Breast epithelium (tissue), 4 donors: ENCODE measurements around the gene ODAD3. TPM values are rescaled to one million over a fixed set of nuclear protein-coding genes. Genes with fewer than 3 reads are reported as not detected.
"Not testable (repeated sequence)": the region's sequence is repeated elsewhere in the genome, so short reads cannot be mapped to it uniquely, and the experiment has no call there.

Source experiments
- DNase-seq, 2 donors: peaks; one replicate each; pipeline ENCODE4 v3.0.0-alpha.2; 2019; ENCODE audit warnings: low spot score in 2 of 2
- H3K27ac ChIP-seq, 2 donors: fragments of 200-600 bp; sonication (generic) in 1 of 2; one replicate each; pipeline ENCODE4 v1.5.1; 2016 to 2019; ENCODE audit warnings: mild to moderate bottlenecking in 1 of 2
- H3K27me3 ChIP-seq, 2 donors: fragments of 200-600 bp; sonication (generic) in 1 of 2; one replicate each; pipeline versions ENCODE4 v1.5.1 to v1.6.0; 2017 to 2019; ENCODE audit warnings: control low read depth in 1 of 2, mild to moderate bottlenecking in 1 of 2
- H3K36me3 ChIP-seq: fragments of 200-600 bp; one replicate; pipeline ENCODE4 v1.5.1; 2019
- H3K4me1 ChIP-seq, 2 donors: fragments of 200-600 bp; sonication (generic); one replicate each; pipeline ENCODE4 v1.5.1; 2016 to 2019; ENCODE audit warnings: control low read depth in 1 of 2
- H3K4me3 ChIP-seq, 3 donors: fragments of 200-600 bp; sonication (generic); 1 replicate in 2 of 3; 2 replicates in 1 of 3; pipeline ENCODE4 v1.5.1; 2016 to 2019; ENCODE audit warnings: mild to moderate bottlenecking in 3 of 3, moderate library complexity in 2 of 3
- H3K9me3 ChIP-seq, 2 donors: fragments of 200-600 bp; sonication (generic) in 1 of 2; one replicate each; pipeline ENCODE4 v1.5.1; 2016 to 2019; ENCODE audit warnings: control low read depth in 1 of 2
- POLR2A ChIP-seq: fragments of 450-650 bp; IDR thresholded peaks from one replicate; pipeline ENCODE4 v1.6.1; 2016; ENCODE audit warnings: antibody characterized with exemption, mild to moderate bottlenecking, moderate library complexity
- POLR2AphosphoS5 ChIP-seq, 3 donors: sonication (generic); formaldehyde crosslinking; IDR thresholded peaks; one replicate each; pipeline ENCODE4 v1.6.1; 2017; ENCODE audit warnings: antibody characterized with exemption in 3 of 3
- intact Hi-C: fragments of 100-400 bp; cut with DNase I; formaldehyde crosslinking; loops from one replicate; pipeline ENCODE4 v1.15.1; 2023; ENCODE audit warnings: low total_unique reads
- total RNA-seq, 3 donors: library from RNA; depleted of rRNA; stranded (reverse); fragments of >200 nt; gene quantifications; one replicate each; pipeline ENCODE4 v1.1.0, GENCODE V29; 2016
- TF ChIP-seq, protein P1 (sequence below), 3 donors: fragments of 450-650 bp; IDR thresholded peaks; one replicate each; pipeline ENCODE4 v1.5.1; 2016 to 2017; ENCODE audit warnings: antibody characterized with exemption in 3 of 3, mild to moderate bottlenecking in 3 of 3, moderate library complexity in 3 of 3

The ODAD3 gene
- total RNA-seq, 3 donors from 2014 or later: 0.33 to 0.59 TPM; not detected in 1

DNA sequence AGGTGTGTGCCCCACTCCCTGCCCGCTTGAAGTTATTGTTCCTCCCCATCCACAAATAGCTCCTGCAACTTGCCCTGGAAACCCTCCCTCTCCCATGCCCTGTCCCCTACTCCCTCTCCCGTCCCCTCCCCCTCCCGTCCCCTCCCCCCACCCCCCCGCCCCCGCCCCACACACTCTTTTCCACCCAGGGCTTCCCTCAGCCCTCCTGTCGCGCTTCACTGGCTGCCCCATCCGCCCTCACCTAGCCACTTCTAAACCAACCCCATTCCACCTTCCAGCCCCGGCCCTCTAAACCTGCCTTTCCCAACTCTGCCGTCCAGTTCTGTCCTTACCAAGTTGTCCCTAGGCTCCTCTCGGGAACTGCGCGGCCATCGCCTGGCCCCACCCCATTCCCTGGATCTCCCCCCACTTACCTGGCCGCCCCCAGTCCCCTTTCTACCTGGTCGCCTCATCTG lies 16.8 kb downstream of the ODAD3 start:
- Histone ChIP-seq H3K27me3 (peaks cover 4 to 17% of the 10 kb centered on the region in 2 donors), H3K4me1 (no peaks in the 10 kb centered on the region), H3K9me3 (no peaks in the 10 kb centered on the region), H3K4me3 (peak overlapping the region; percentile 45 to 66 (median 51)), H3K36me3 (no peaks in the 10 kb centered on the region), H3K27ac (peak overlapping the region in 1 of 2 donors; percentile 40)
- DNase-seq: no peak
- intact Hi-C loops: no loop called here
- TF ChIP-seq, protein P1, sequence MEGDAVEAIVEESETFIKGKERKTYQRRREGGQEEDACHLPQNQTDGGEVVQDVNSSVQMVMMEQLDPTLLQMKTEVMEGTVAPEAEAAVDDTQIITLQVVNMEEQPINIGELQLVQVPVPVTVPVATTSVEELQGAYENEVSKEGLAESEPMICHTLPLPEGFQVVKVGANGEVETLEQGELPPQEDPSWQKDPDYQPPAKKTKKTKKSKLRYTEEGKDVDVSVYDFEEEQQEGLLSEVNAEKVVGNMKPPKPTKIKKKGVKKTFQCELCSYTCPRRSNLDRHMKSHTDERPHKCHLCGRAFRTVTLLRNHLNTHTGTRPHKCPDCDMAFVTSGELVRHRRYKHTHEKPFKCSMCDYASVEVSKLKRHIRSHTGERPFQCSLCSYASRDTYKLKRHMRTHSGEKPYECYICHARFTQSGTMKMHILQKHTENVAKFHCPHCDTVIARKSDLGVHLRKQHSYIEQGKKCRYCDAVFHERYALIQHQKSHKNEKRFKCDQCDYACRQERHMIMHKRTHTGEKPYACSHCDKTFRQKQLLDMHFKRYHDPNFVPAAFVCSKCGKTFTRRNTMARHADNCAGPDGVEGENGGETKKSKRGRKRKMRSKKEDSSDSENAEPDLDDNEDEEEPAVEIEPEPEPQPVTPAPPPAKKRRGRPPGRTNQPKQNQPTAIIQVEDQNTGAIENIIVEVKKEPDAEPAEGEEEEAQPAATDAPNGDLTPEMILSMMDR (IDR thresholded peaks at IDR 0.05): no peak
- TF ChIP-seq POLR2AphosphoS5 (IDR thresholded peaks at IDR 0.05) (no peak), POLR2A (no peak)

GRCh38 chr19:11416346-11417052 lies 18.4 kb downstream of the ODAD3 start:
- Histone ChIP-seq H3K4me1 (no peaks in the 10 kb centered on the region), H3K4me3 (no peak overlapping the region), H3K36me3 (no peaks in the 10 kb centered on the region), H3K27me3 (peaks cover 1 to 7% of the 10 kb centered on the region in 2 donors), H3K27ac (no peak overlapping the region), H3K9me3 (no peaks in the 10 kb centered on the region)
- intact Hi-C loops: no loop called here
- DNase-seq: no peak
- TF ChIP-seq POLR2A (no peak), POLR2AphosphoS5 (IDR thresholded peaks at IDR 0.05) (no peak)
- TF ChIP-seq, protein P1 (IDR thresholded peaks at IDR 0.05): no peak

- no peak overlapping the region for H3K4me3 ChIP-seq
- TF ChIP-seq POLR2A (no peak), POLR2AphosphoS5 (IDR thresholded peaks at IDR 0.05) (no peak)
- TF ChIP-seq, protein P1 (IDR thresholded peaks at IDR 0.05): no peak
- DNase-seq: no peak
- intact Hi-C loops: no loop called here
- H3K27ac ChIP-seq: no peak overlapping the region
- H3K36me3 ChIP-seq: no peaks in the 10 kb centered on the region
- no peaks in the 10 kb centered on the region for H3K9me3 ChIP-seq
- H3K4me1 ChIP-seq: no peaks in the 10 kb centered on the region
- peaks cover 0 to 4% of the 10 kb centered on the region in 2 donors for H3K27me3 ChIP-seq
These were observed 20.4 kb downstream of the ODAD3 start for GRCh38 chr19:11414544-11414943.

GRCh38 chr19:11410682-11411081 lies 24.2 kb downstream of the ODAD3 start:
- TF ChIP-seq, protein P1 (IDR thresholded peaks at IDR 0.05): no peak
- TF ChIP-seq POLR2AphosphoS5 (IDR thresholded peaks at IDR 0.05): no peak
- TF ChIP-seq POLR2A: no peak
- Histone ChIP-seq H3K4me1 (no peaks in the 10 kb centered on the region), H3K4me3 (no peak overlapping the region), H3K27me3 (no peaks in the 10 kb centered on the region), H3K36me3 (no peaks in the 10 kb centered on the region), H3K27ac (no peak overlapping the region), H3K9me3 (no peaks in the 10 kb centered on the region)
- DNase-seq: no peak
- intact Hi-C loops: no loop called here

GRCh38 chr19:11408591-11408990 lies 26.3 kb downstream of the ODAD3 start:
- H3K4me1 ChIP-seq: no peaks in the 10 kb centered on the region
- no peaks in the 10 kb centered on the region for H3K36me3 ChIP-seq
- H3K27me3 ChIP-seq: no peaks in the 10 kb centered on the region
- TF ChIP-seq POLR2AphosphoS5 (IDR thresholded peaks at IDR 0.05) (no peak), POLR2A (no peak)
- TF ChIP-seq, protein P1 (IDR thresholded peaks at IDR 0.05): no peak
- no peaks in the 10 kb centered on the region for H3K9me3 ChIP-seq
- no peak overlapping the region for H3K4me3 ChIP-seq
- no peak for DNase-seq
- intact Hi-C loops: no loop called here
- H3K27ac ChIP-seq: no peak overlapping the region

DNA sequence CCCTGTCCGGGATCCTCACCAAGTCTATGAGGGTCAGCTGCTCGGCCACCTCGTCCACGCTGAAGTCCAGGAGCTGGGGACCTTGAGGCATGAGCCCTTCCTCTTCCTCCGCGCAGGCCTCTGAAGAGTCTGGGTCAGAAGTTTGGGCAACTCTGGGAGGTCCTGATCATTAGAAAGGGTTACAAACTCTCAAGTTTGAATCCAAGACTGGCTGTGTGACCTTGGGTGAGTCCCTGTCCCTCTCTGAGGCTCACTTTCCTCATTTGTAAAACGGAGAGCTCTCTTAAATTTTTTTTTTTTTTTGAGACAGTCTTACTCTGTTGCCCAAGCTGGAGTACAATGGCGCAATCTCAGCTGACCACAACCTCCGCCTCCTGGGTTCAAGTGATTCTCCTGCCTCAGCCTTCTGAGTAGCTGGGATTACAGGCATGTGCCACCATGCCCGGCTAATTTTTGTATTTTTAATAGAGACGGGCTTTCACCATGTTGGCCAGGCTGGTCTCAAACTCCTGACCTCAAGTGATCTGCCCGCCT lies 28.2 kb downstream of the ODAD3 start:
- intact Hi-C loops, H3K27ac ChIP-seq, H3K27me3 ChIP-seq, H3K9me3 ChIP-seq, H3K4me1 ChIP-seq, DNase-seq, H3K36me3 ChIP-seq: not testable (repeated sequence)
- peak overlapping the region in 1 of 3 donors; percentile 49 for H3K4me3 ChIP-seq
